22Rv1 (cell line): ENCODE data around the gene ZCCHC17.
"Not testable (repeated sequence)": the region's sequence is repeated elsewhere in the genome, so short reads cannot be mapped to it uniquely, and the experiment has no call there.

Experiments used
- CTCF ChIP-seq: fragments of 450-650 bp; IDR thresholded peaks from 2 replicates; pipeline ENCODE4 v1.5.1; 2017; ENCODE audit warnings: mild to moderate bottlenecking
- ZFX ChIP-seq: fragments of 450-650 bp; IDR thresholded peaks from 2 replicates; pipeline ENCODE4 v1.6.1; 2017; ENCODE audit warnings: antibody characterized with exemption, borderline replicate concordance

- not testable (repeated sequence) for TF ChIP-seq CTCF, ZFX
Measured at GRCh38 chr1:31386576-31387243, 89.9 kb downstream of the ZCCHC17 start.
